Hematopoietic multipotent progenitor cell treated with erythropoietin and hydrocortisone succinate and interleukin-3 and kit ligand, for 8 days (in vitro differentiated cells): ENCODE results near the gene WFDC9.
"Not testable (repeated sequence)": the region's sequence is repeated elsewhere in the genome, so short reads cannot be mapped to it uniquely, and the experiment has no call there.

Source experiments
- DNase-seq: peaks from one replicate; pipeline ENCODE4 v3.0.0-alpha.2; 2015

The WFDC9 gene

GRCh38 chr20:45589725-45590124 lies 41.4 kb downstream of the WFDC9 start:
- no peak for DNase-seq

GRCh38 chr20:45588800-45589199 lies 42.3 kb downstream of the WFDC9 start:
- DNase-seq, result no peak

- not testable (repeated sequence) for DNase-seq
Measured at GRCh38 chr20:45585986-45586385, 45.1 kb downstream of the WFDC9 start.

DNA sequence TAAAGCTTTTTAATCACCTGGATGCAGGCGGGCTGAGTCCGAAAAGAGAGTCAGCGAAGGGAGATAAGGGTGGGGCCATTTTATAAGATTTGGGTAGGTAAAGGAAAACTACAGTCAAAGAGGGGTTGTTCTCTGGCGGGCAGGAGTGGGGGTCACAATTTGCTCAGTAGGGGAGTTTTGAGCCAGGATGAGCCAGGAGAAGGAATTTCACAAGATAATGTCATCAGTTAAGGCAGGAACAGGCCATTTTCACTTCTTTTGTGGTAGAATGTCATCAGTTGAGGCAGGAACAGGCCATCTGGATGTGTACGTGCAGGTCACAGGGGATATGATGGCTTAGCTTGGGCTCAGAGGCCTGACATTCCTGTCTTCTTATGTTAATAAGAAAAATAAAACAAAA lies 46.8 kb downstream of the WFDC9 start:
- not testable (repeated sequence) for DNase-seq

DNA sequence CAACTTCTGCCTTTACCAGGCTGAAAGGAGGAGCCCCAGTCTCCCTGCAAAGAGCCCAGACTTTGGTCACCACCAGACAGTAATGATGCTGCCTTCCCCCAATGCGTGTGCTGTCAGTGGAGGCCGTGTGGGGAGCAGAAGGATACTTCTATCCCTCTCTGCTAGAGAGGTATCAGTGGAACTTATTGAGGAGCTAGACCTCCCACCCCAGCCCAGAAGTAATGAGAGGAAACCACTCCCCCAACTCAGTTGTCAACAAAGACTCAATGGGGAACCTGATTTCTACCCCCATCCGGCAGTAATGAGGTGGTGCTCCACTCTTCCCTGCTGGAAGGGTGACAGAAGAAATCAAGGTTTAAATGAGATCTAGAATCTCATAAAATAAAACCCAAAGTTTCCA lies 47.6 kb downstream of the WFDC9 start:
- DNase-seq, result no peak

GRCh38 chr20:45581702-45582101 lies 49.4 kb downstream of the WFDC9 start:
- DNase-seq, result peak; percentile 5

DNA sequence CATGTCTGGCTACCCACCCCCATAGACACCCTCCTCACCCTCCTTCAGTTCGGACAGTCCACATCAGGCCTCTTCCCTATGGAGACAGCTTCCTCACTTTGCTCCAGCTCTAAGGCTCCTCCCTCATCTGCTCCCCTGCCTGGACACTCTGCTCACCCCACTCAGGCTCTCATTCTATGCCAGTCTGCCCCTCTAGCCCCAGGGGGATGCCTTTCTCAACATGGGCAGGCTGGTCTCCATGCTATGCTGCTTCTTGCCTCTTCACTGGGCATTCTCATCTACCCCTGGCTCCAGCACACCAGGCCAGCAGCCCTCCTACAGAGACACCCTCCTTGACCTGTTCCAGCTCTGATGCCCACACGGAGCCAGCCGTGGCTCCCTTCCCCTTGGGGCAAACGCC lies 51.9 kb downstream of the WFDC9 start, which contains the start of gene WFDC8:
WFDC8 (minus strand) TSS at position 101 of the 400 bp plus-strand sequence; CDS start at position 64, 37 bp downstream.
- DNase-seq, result no peak

GRCh38 chr20:45578231-45578630 lies 52.9 kb downstream of the WFDC9 start:
- no peak for DNase-seq

GRCh38 chr20:45576995-45577394 lies 54.1 kb downstream of the WFDC9 start:
- no peak for DNase-seq

DNA sequence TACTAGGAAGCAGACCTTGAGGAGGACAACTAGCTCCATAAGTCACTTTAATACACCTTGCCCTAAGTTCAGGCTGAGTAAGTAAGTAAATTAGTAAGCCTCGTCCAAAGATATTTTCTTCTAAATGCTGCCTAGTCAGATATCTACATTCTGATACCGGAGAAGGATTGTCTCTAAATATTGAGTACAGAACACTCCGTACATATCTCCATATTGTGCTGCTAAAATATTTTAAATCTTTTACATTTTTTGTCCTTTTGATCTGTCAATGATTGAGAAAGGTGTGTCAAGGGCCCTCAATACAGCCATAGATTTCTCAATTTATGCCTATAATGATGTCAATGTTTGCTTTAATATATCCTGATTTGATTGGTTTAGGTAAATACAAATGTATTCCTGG lies 55.2 kb downstream of the WFDC9 start:
- DNase-seq, result no peak

DNA sequence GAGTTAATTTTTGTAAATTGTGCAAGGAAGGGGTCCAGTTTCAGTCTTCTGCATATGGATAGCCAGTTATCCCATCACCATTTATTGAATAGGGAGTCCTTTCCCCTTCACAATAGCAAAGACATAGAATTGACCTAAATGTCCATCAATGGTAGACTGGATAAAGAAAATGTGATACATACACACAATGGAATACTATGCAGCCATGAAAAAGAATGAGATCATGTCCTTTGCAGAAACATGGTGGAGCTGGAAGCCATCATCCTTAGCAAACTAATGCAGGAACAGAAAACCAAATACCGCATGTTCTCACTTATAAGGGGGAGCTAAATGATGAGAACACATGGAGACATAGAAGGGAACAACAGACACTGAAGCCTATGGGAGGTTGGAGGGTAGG lies 61.4 kb downstream of the WFDC9 start:
- not testable (repeated sequence) for DNase-seq

DNA sequence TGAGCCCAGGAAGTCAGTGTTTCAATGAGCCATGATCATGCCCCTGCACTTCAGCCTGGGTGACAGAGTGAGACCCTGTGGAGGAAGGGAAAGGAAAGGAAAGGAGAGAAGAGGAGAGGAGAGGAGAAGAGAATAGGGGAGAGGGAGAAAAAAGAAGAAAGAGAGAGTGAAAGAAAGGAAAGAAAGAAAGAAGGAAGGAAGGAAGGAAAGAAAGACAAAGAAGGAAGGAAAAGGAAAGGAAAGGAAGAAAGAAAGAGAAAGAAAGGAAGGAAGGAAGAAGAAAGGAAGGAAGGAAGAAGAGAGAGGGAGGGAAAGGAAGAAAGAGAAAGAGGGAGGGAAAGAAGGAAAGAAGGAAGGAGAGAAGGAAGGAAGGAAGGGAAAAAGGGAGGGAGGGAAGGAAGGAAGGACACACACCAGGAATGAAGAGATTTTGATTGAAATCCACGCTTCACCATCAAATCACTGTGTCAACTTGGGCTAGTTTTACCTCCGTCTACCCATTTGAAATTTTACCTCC lies 66.3 kb downstream of the WFDC9 start:
- DNase-seq, result no peak
